SHP77 (cell line): ENCODE data around the gene LIFR.
"Not testable (repeated sequence)": the region's sequence is repeated elsewhere in the genome, so short reads cannot be mapped to it uniquely, and the experiment has no call there.

Experiments used
- DNase-seq, 2 experiments: peaks; one replicate each; lab custom pipeline; 2025; lab: John Stamatoyannopoulos, UW

LIFR gene

GRCh38 chr5:38516649-38517048, 39.8 kb downstream of the LIFR start:
- DNase-seq: not testable (repeated sequence)

- DNase-seq: peak in 1 of 2 experiments; percentile 27
These were observed 40.8 kb downstream of the LIFR start for GRCh38 chr5:38515646-38516045.

- peak in 1 of 2 experiments; percentile 14 for DNase-seq
These were observed 41.4 kb downstream of the LIFR start for GRCh38 chr5:38515092-38515491.

- DNase-seq: no peak
These were observed 47.3 kb downstream of the LIFR start for GRCh38 chr5:38509185-38509584.

- DNase-seq: no peak
These were observed 50.1 kb downstream of the LIFR start for GRCh38 chr5:38506302-38506701.

GRCh38 chr5:38500573-38501260, 55.7 kb downstream of the LIFR start:
- no peak for DNase-seq

- peak; percentile 8 to 20 for DNase-seq
These were observed 58.5 kb downstream of the LIFR start for GRCh38 chr5:38497946-38498345.

- DNase-seq: no peak
These were observed 61.7 kb downstream of the LIFR start for GRCh38 chr5:38494763-38495162.

- DNase-seq: no peak
These were observed 62.3 kb downstream of the LIFR start for GRCh38 chr5:38494175-38494574.

- no peak for DNase-seq
These were observed 72.5 kb downstream of the LIFR start for GRCh38 chr5:38483805-38484398.

- no peak for DNase-seq
These were observed 77.0 kb downstream of the LIFR start for GRCh38 chr5:38479315-38479904.

GRCh38 chr5:38478878-38479277, 77.6 kb downstream of the LIFR start:
- no peak for DNase-seq

- DNase-seq: no peak
These were observed 78.3 kb downstream of the LIFR start for GRCh38 chr5:38478166-38478565.

- DNase-seq: no peak
These were observed 83.4 kb downstream of the LIFR start for GRCh38 chr5:38473008-38473407.

GRCh38 chr5:38472541-38472940, 83.9 kb downstream of the LIFR start:
- no peak for DNase-seq

GRCh38 chr5:38471709-38472108, 84.7 kb downstream of the LIFR start:
- no peak for DNase-seq

GRCh38 chr5:38469707-38470267, 86.7 kb downstream of the LIFR start:
- DNase-seq: no peak

- no peak for DNase-seq
These were observed 87.3 kb downstream of the LIFR start for GRCh38 chr5:38468978-38469706.

GRCh38 chr5:38468202-38468673, 88.2 kb downstream of the LIFR start:
- no peak for DNase-seq

- no peak for DNase-seq
These were observed 88.9 kb downstream of the LIFR start for GRCh38 chr5:38467353-38468040.

GRCh38 chr5:38466424-38467189, 89.8 kb downstream of the LIFR start:
- DNase-seq: peak in 1 of 2 experiments; percentile 44
